WTC11 (cell line): ENCODE data around the gene PDE11A. TPM values are rescaled to one million over a fixed set of nuclear protein-coding genes. Genes with fewer than 3 reads are reported as not detected.

Experiments used
- ATAC-seq: fragments of 200-7000 bp; cut with Tn5 transposase; 2 replicates; pipeline ENCODE4 v1.10.0; 2021; ENCODE audit warnings: mild to moderate bottlenecking, moderate library complexity
- CTCF ChIA-PET: fragments of 300-600 bp; sonication (Branson Sonifier 250); formaldehyde crosslinking; loops from one replicate; lab custom pipeline; 2021; ENCODE audit warnings: antibody characterized with exemption; lab: Charles Lee
- POLR2A ChIA-PET: fragments of 350-600 bp; sonication (Branson Sonifier 250); formaldehyde crosslinking; loops from one replicate; lab custom pipeline; 2021; ENCODE audit warnings: antibody characterized with exemption; lab: Charles Lee
- DNase-seq: peaks from one replicate; pipeline ENCODE4 v3.0.0; 2021; ENCODE audit warnings: low spot score
- H3K27ac Mint-ChIP-seq: 2 replicates; pipeline ENCODE4 v1.8.0; 2021; ENCODE audit warnings: mixed read lengths
- H3K27me3 Mint-ChIP-seq: 2 replicates; pipeline ENCODE4 v1.8.0; 2021; ENCODE audit warnings: low read depth, mild to moderate bottlenecking, moderate library complexity, mixed read lengths
- H3K36me3 Mint-ChIP-seq: 2 replicates; pipeline ENCODE4 v1.8.0; 2021; ENCODE audit warnings: mixed read lengths
- H3K4me1 Mint-ChIP-seq: 2 replicates; pipeline ENCODE4 v1.8.0; 2022; ENCODE audit warnings: mixed read lengths
- H3K4me3 Mint-ChIP-seq: 2 replicates; pipeline ENCODE4 v1.8.0; 2021; ENCODE audit warnings: mild to moderate bottlenecking, moderate library complexity, mixed read lengths
- H3K9me3 Mint-ChIP-seq: 2 replicates; pipeline ENCODE4 v1.8.0; 2021; ENCODE audit warnings: mixed read lengths
- ARID4B ChIP-seq: sonication (generic); formaldehyde crosslinking; IDR thresholded peaks from 2 replicates; pipeline ENCODE4 v1.8.0; 2023; ENCODE audit warnings: missing genetic modification reagents, mild to moderate bottlenecking, borderline replicate concordance
- ATF6 ChIP-seq: sonication (generic); formaldehyde crosslinking; IDR thresholded peaks from 2 replicates; pipeline ENCODE4 v1.8.1; 2023; ENCODE audit warnings: mild to moderate bottlenecking, missing genetic modification reagents
- CREM ChIP-seq: sonication (generic); formaldehyde crosslinking; IDR thresholded peaks from 2 replicates; pipeline ENCODE4 v1.8.1; 2022; ENCODE audit warnings: mild to moderate bottlenecking, missing genetic modification reagents, moderate library complexity
- ERG ChIP-seq: fragments of 250-450 bp; sonication (Bioruptor Pico); IDR thresholded peaks from 2 replicates; pipeline ENCODE4 v1.8.0; 2021; ENCODE audit warnings: mild to moderate bottlenecking
- ESRRA ChIP-seq: sonication (generic); formaldehyde crosslinking; IDR thresholded peaks from 2 replicates; pipeline ENCODE4 v1.8.1; 2022; ENCODE audit warnings: mild to moderate bottlenecking, missing genetic modification reagents, borderline replicate concordance
- FOXJ3 ChIP-seq: sonication (generic); formaldehyde crosslinking; IDR thresholded peaks from 2 replicates; pipeline ENCODE4 v1.9.0; 2021; ENCODE audit warnings: missing genetic modification reagents, mild to moderate bottlenecking, borderline replicate concordance
- FOXP1 ChIP-seq: sonication (generic); formaldehyde crosslinking; IDR thresholded peaks from 2 replicates; pipeline ENCODE4 v1.8.0; 2022; ENCODE audit warnings: missing genetic modification reagents, mild to moderate bottlenecking, moderate library complexity, borderline replicate concordance
- GRHL2 ChIP-seq: fragments of 250-450 bp; sonication (Bioruptor Pico); IDR thresholded peaks from 2 replicates; pipeline ENCODE4 v1.8.0; 2022; ENCODE audit warnings: mild to moderate bottlenecking, moderate library complexity; ENCODE audit not compliant: insufficient replicate concordance, severe bottlenecking
- MXD4 ChIP-seq: fragments of 250-450 bp; sonication (Bioruptor Pico); IDR thresholded peaks from 2 replicates; pipeline ENCODE4 v1.8.0; 2021; ENCODE audit warnings: mild to moderate bottlenecking, moderate library complexity, borderline replicate concordance
- MYBL2 ChIP-seq: sonication (generic); formaldehyde crosslinking; IDR thresholded peaks from 2 replicates; pipeline ENCODE4 v1.8.1; 2023; ENCODE audit warnings: mild to moderate bottlenecking, moderate library complexity, missing genetic modification reagents
- NFYB ChIP-seq: sonication (generic); formaldehyde crosslinking; conservative IDR thresholded peaks from 2 replicates; pipeline ENCODE4 v1.8.0; 2022; ENCODE audit warnings: low read depth, missing genetic modification reagents
- NR2C2 ChIP-seq: sonication (generic); formaldehyde crosslinking; IDR thresholded peaks from 2 replicates; pipeline ENCODE4 v1.8.0; 2022; ENCODE audit warnings: mild to moderate bottlenecking, missing genetic modification reagents
- ZBTB21 ChIP-seq: sonication (generic); formaldehyde crosslinking; IDR thresholded peaks from 2 replicates; pipeline ENCODE4 v1.8.1; 2023; ENCODE audit warnings: mild to moderate bottlenecking, missing genetic modification reagents, borderline replicate concordance
- ZNF138 ChIP-seq: sonication (generic); formaldehyde crosslinking; conservative IDR thresholded peaks from 2 replicates; pipeline ENCODE4 v1.8.1; 2022; ENCODE audit warnings: mild to moderate bottlenecking, moderate library complexity, missing genetic modification reagents
- ZNF263 ChIP-seq: sonication (generic); formaldehyde crosslinking; IDR thresholded peaks from 2 replicates; pipeline ENCODE4 v1.8.1; 2022; ENCODE audit warnings: low read depth, mild to moderate bottlenecking, moderate library complexity, missing genetic modification reagents
- total RNA-seq: library from RNA; stranded (reverse); gene quantifications from 3 replicates; pipeline ENCODE4 v1.2.3, GENCODE V29; 2021
- TF ChIP-seq, protein P1 (sequence below): sonication (generic); formaldehyde crosslinking; IDR thresholded peaks from 2 replicates; pipeline ENCODE4 v1.8.1; 2022; ENCODE audit warnings: mild to moderate bottlenecking, moderate library complexity, missing genetic modification reagents
- TF ChIP-seq, protein P2 (sequence below): sonication (generic); formaldehyde crosslinking; conservative IDR thresholded peaks from 2 replicates; pipeline ENCODE4 v1.8.1; 2023; ENCODE audit warnings: mild to moderate bottlenecking, low read depth, missing genetic modification reagents, moderate library complexity

Gene PDE11A
- total RNA-seq, 1 experiment from 2014 or later: 0.13 TPM

DNA sequence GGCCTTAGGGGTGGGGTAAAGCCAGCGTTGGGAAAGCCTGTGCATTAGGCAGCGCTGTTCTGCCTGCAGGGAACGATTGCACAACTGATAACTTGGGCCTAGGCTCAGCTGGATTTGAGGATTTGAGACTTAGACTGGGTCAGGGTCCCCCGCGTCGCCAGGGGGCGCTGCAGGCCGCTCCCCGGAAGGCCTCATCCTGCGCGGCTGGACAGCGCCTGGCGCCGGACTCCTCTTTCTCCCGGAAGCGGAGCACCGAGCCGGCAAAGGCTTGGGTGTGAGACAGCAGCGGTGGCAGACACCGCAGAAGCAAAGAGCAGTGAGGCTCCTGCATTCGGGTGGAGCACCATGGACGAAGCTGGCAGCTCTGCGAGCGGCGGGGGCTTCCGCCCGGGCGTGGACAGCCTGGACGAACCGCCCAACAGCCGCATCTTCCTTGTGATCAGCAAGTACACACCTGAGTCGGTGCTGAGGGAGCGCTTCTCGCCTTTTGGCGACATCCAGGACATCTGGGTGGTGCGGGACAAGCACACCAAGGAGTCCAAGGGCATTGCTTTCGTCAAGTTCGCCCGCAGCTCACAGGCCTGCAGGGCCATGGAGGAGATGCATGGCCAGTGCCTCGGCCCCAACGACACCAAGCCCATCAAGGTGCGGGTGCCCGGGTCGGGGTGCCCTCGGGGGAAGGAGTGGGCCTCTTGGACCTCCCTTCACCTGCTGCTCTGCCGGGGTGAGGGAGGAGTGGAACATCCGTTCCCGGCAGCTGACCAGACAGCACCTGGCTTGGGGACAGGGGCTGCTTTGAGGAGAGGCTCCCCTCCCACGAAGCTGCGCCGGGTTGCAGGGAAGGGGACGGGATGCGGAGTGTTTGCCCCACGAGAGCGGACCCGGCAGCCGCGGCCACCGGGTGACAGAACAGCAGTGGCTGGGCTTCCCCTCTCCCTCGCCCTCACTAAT, 39.9 kb upstream of the PDE11A start, which contains the start of gene RBM45 (continued):
- TF ChIP-seq ZNF138 (no peak), NR2C2 (CRISPR knock-in tag) (no peak), ERG (CRISPR knock-in tag) (no peak), MYBL2 (CRISPR knock-in tag) (no peak; the same call in 1 of the 2 replicates), MXD4 (no peak), FOXP1 (peak; percentile 70; the same call in 1 of the 2 replicates), ZNF263 (CRISPR knock-in tag) (peak; percentile 85), ZBTB21 (peak; percentile 68; the same call in 1 of the 2 replicates), ATF6 (CRISPR knock-in tag) (no peak), ARID4B (CRISPR knock-in tag) (peak; percentile 92; the same call in 1 of the 2 replicates)
- TF ChIP-seq, protein P1, sequence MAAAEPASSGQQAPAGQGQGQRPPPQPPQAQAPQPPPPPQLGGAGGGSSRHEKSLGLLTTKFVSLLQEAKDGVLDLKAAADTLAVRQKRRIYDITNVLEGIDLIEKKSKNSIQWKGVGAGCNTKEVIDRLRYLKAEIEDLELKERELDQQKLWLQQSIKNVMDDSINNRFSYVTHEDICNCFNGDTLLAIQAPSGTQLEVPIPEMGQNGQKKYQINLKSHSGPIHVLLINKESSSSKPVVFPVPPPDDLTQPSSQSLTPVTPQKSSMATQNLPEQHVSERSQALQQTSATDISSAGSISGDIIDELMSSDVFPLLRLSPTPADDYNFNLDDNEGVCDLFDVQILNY (CRISPR knock-in tag): peak; percentile 62; the same call in 1 of the 2 replicates
- TF ChIP-seq, protein P2, sequence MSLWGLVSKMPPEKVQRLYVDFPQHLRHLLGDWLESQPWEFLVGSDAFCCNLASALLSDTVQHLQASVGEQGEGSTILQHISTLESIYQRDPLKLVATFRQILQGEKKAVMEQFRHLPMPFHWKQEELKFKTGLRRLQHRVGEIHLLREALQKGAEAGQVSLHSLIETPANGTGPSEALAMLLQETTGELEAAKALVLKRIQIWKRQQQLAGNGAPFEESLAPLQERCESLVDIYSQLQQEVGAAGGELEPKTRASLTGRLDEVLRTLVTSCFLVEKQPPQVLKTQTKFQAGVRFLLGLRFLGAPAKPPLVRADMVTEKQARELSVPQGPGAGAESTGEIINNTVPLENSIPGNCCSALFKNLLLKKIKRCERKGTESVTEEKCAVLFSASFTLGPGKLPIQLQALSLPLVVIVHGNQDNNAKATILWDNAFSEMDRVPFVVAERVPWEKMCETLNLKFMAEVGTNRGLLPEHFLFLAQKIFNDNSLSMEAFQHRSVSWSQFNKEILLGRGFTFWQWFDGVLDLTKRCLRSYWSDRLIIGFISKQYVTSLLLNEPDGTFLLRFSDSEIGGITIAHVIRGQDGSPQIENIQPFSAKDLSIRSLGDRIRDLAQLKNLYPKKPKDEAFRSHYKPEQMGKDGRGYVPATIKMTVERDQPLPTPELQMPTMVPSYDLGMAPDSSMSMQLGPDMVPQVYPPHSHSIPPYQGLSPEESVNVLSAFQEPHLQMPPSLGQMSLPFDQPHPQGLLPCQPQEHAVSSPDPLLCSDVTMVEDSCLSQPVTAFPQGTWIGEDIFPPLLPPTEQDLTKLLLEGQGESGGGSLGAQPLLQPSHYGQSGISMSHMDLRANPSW (CRISPR knock-in tag): no peak

DNA sequence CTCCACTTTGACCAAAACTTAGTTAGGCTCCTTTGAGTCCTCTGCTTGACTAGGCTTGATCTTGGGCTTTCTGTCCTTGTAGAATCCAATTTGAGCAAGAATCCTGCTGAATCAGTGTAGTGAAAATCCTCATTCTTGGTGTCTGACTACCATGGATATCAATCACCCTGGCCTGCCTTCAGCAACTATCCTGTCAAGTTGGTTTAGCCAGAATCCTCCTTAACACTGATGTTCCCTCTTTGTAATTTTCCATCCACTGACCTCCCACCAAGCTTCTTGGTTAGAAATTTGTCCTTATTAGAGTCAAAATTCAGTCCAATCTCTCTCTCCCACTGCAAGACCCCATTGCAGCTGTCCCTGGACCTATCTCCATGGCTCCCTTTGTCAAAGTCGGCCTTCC, 39.2 kb upstream of the PDE11A start:
- DNase-seq: no peak
- Mint-ChIP-seq H3K4me3 (no peak overlapping the region), H3K27ac (no peak overlapping the region), H3K36me3 (no peaks in the 10 kb centered on the region), H3K9me3 (no peaks in the 10 kb centered on the region), H3K4me1 (peaks cover 8% of the 10 kb centered on the region; the same call in 1 of the 2 replicates), H3K27me3 (no peaks in the 10 kb centered on the region)
- POLR2A ChIA-PET: interaction anchor here (0.7 to 1.2 kb wide), 2 partner anchors 285 to 302 kb away, joined by 3 to 6 read pairs; no protein-coding TSS in a partner anchor
- ATAC-seq: no peak
- CTCF ChIA-PET: interaction anchor here (0.6 to 3.8 kb wide), 31 partner anchors 11 to 411 kb away, joined by 3 to 55 read pairs (median 4); partner anchors contain the start of genes PJVK and PRKRA
- no peak for TF ChIP-seq FOXJ3 (CRISPR knock-in tag)
- TF ChIP-seq NFYB: no peak
- TF ChIP-seq CREM (CRISPR knock-in tag): no peak
- no peak for TF ChIP-seq ATF6 (CRISPR knock-in tag)
- TF ChIP-seq, protein P2 (CRISPR knock-in tag): no peak
- no peak for TF ChIP-seq GRHL2 (CRISPR knock-in tag)
- no peak for TF ChIP-seq ESRRA (CRISPR knock-in tag)
